Pons (tissue), 1 donor: Measurements from ENCODE around the gene ANGPTL7.
A peak's percentile ranks its signal among the peaks of the same experiment; 100 is the strongest.

Experiments used
- DNase-seq: peaks from one replicate; pipeline ENCODE4 v3.0.0-alpha.2; 2016; ENCODE audit warnings: low spot score

ANGPTL7 gene

GRCh38 chr1:11204396-11205190 lies 15.4 kb downstream of the ANGPTL7 start:
- DNase-seq = no peak

GRCh38 chr1:11207898-11208611 lies 18.9 kb downstream of the ANGPTL7 start:
- no peak for DNase-seq

- no peak for DNase-seq
Observed at GRCh38 chr1:11211461-11211860, 22.3 kb downstream of the ANGPTL7 start.

GRCh38 chr1:11211925-11212587 lies 22.9 kb downstream of the ANGPTL7 start:
- DNase-seq = peak; percentile 94

- DNase-seq = no peak
Observed at GRCh38 chr1:11214698-11215380, 25.7 kb downstream of the ANGPTL7 start.

- peak; percentile 73 for DNase-seq
Observed at GRCh38 chr1:11215381-11216005, 26.3 kb downstream of the ANGPTL7 start.

- no peak for DNase-seq
Observed at GRCh38 chr1:11216074-11216473, 26.9 kb downstream of the ANGPTL7 start.

- DNase-seq = no peak
Observed at GRCh38 chr1:11227106-11228077, 38.2 kb downstream of the ANGPTL7 start.

- DNase-seq = no peak
Observed at GRCh38 chr1:11229203-11229602, 40.0 kb downstream of the ANGPTL7 start.

- no peak for DNase-seq
Observed at GRCh38 chr1:11233208-11233607, 44.1 kb downstream of the ANGPTL7 start.

- peak; percentile 1 for DNase-seq
Observed at GRCh38 chr1:11237356-11237755, 48.2 kb downstream of the ANGPTL7 start.

- DNase-seq = no peak
Observed at GRCh38 chr1:11238311-11238710, 49.2 kb downstream of the ANGPTL7 start.

GRCh38 chr1:11245248-11245647 lies 56.1 kb downstream of the ANGPTL7 start:
- no peak for DNase-seq
